Mesenchymal stem cell (in vitro differentiated cells and primary cell): ENCODE data around the gene ARMH1.
A peak's percentile ranks its signal among the peaks of the same experiment; 100 is the strongest.

Experiments used
- DNase-seq: peaks from one replicate; pipeline ENCODE4 v3.0.0-alpha.2; 2013
- H2AFZ ChIP-seq: one replicate; pipeline ENCODE4 v1.6.1; 2013; ENCODE audit warnings: low read depth, mild to moderate bottlenecking, control low read depth, inconsistent platforms, low read length, moderate library complexity
- H2AK5ac ChIP-seq: 2 replicates; pipeline ENCODE4 v1.6.1; 2013; ENCODE audit warnings: low read length, moderate library complexity, mild to moderate bottlenecking, inconsistent platforms; ENCODE audit not compliant: severe bottlenecking
- H2BK120ac ChIP-seq: one replicate; pipeline ENCODE4 v1.6.1; 2013; ENCODE audit warnings: low read depth, mild to moderate bottlenecking, inconsistent platforms, low read length, moderate library complexity
- H2BK12ac ChIP-seq, 2 experiments: one replicate each; pipeline ENCODE4 v1.6.1; 2013; ENCODE audit warnings: inconsistent platforms in 2 of 2, low read length in 2 of 2, mild to moderate bottlenecking in 2 of 2, moderate library complexity in 2 of 2, control low read depth in 1 of 2
- H2BK15ac ChIP-seq: one replicate; pipeline ENCODE4 v1.6.1; 2013; ENCODE audit warnings: mild to moderate bottlenecking, low read depth, inconsistent platforms; ENCODE audit not compliant: poor library complexity, severe bottlenecking
- H2BK5ac ChIP-seq: 2 replicates; pipeline ENCODE4 v1.6.1; 2013; ENCODE audit warnings: low read depth, mild to moderate bottlenecking, low read length, control low read depth, inconsistent platforms; ENCODE audit not compliant: poor library complexity, severe bottlenecking
- H3K14ac ChIP-seq, 2 experiments: one replicate each; pipeline ENCODE4 v1.6.1; 2013; ENCODE audit warnings: inconsistent platforms in 2 of 2, low read length in 2 of 2, control low read depth in 1 of 2, mild to moderate bottlenecking in 1 of 2, moderate library complexity in 1 of 2
- H3K18ac ChIP-seq, 2 experiments: one replicate each; pipeline ENCODE4 v1.6.1; 2013; ENCODE audit warnings: inconsistent platforms in 2 of 2, low read length in 2 of 2, control low read depth in 1 of 2, low read depth in 1 of 2, mild to moderate bottlenecking in 1 of 2
- H3K23ac ChIP-seq, 2 experiments: one replicate each; pipeline ENCODE4 v1.6.1; 2013; ENCODE audit warnings: inconsistent platforms in 2 of 2, low read length in 2 of 2, mild to moderate bottlenecking in 2 of 2, moderate library complexity in 2 of 2, control low read depth in 1 of 2
- H3K27ac ChIP-seq: 2 replicates; pipeline ENCODE4 v1.5.1; 2013; ENCODE audit warnings: mild to moderate bottlenecking, moderate library complexity, low read length, control low read depth, inconsistent platforms; ENCODE audit not compliant: poor library complexity, severe bottlenecking
- H3K27me3 ChIP-seq, 2 experiments: 2 replicates each; pipeline versions ENCODE4 v1.6.1 to v1.7.0; 2013; ENCODE audit warnings: low read length in 2 of 2, mild to moderate bottlenecking in 2 of 2, moderate library complexity in 2 of 2, control low read depth in 1 of 2, inconsistent platforms in 1 of 2; ENCODE audit not compliant: control insufficient read depth in 1 of 2, insufficient read depth in 1 of 2
- H3K36me3 ChIP-seq, 2 experiments: 2 replicates each; pipeline versions ENCODE4 v1.6.1 to v1.7.0; 2013; ENCODE audit warnings: low read length in 2 of 2, control low read depth in 1 of 2, inconsistent platforms in 1 of 2, low read depth in 1 of 2, mild to moderate bottlenecking in 1 of 2; ENCODE audit not compliant: insufficient read depth in 2 of 2, control insufficient read depth in 1 of 2
- H3K4ac ChIP-seq, 2 experiments: one replicate each; pipeline ENCODE4 v1.6.1; 2013; ENCODE audit warnings: inconsistent platforms in 2 of 2, low read length in 2 of 2, mild to moderate bottlenecking in 2 of 2, moderate library complexity in 2 of 2, control low read depth in 1 of 2, low read depth in 1 of 2
- H3K4me1 ChIP-seq: 2 replicates; pipeline ENCODE4 v1.6.1; 2013; ENCODE audit warnings: low read depth, low read length, control low read depth; ENCODE audit not compliant: control insufficient read depth, insufficient read depth
- H3K4me2 ChIP-seq: 2 replicates; pipeline ENCODE4 v1.6.1; 2013; ENCODE audit warnings: low read length, mild to moderate bottlenecking, inconsistent platforms; ENCODE audit not compliant: poor library complexity, severe bottlenecking
- H3K4me3 ChIP-seq, 2 experiments: 2 replicates each; pipeline versions ENCODE4 v1.5.1 to v1.7.0; 2013; ENCODE audit warnings: low read length in 2 of 2, mild to moderate bottlenecking in 2 of 2, control low read depth in 1 of 2, low read depth in 1 of 2; ENCODE audit not compliant: insufficient read depth in 1 of 2
- H3K79me1 ChIP-seq: replicated peaks from 2 replicates; pipeline ENCODE4 v1.6.1; 2013; ENCODE audit warnings: mild to moderate bottlenecking, control low read depth, low read length, inconsistent platforms; ENCODE audit not compliant: poor library complexity, severe bottlenecking
- H3K9ac ChIP-seq: 2 replicates; pipeline ENCODE4 v1.7.0; 2013; ENCODE audit warnings: mild to moderate bottlenecking, low read length, moderate library complexity
- H3K9me3 ChIP-seq: 2 replicates; pipeline ENCODE4 v1.7.0; 2013; ENCODE audit warnings: mild to moderate bottlenecking, low read length; ENCODE audit not compliant: control insufficient read depth
- H4K8ac ChIP-seq: one replicate; pipeline ENCODE4 v1.6.1; 2013; ENCODE audit warnings: inconsistent platforms, mild to moderate bottlenecking, low read length, moderate library complexity
- H4K91ac ChIP-seq: one replicate; pipeline ENCODE4 v1.6.1; 2013; ENCODE audit warnings: mild to moderate bottlenecking, low read length, inconsistent platforms
- WGBS: methylation state at CpG from one replicate; pipeline ENCODE4 v1.1.7; 2013; ENCODE audit warnings: mixed read lengths; 5-methylcytosine and 5-hydroxymethylcytosine counted together

The ARMH1 gene

DNA sequence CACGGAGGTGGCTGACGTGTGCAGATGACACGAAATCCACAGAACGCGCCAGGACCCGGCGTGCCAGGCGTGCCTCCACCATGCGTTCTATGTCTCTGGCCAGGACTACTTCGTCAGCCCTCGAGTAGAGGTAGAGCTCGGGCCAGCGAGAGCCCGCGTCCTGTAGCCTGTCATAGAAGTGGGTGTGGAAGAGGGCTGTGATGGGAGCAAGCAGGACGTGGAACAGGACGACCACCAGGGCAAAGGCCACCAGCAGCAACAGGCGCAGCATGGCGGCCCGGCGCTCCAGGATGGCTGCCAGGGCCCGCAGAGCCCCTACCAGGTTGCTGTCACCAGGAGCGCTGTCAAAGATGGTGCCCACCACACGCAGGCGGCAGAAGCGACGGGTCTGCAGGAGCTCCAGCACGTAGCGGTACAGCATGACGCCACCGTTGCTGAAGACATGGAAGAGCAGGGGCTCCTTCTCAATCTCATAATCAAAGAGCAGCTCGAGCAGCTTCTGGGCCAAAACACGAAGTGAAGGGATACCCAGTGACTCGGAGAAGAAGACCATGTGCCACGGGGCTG, 19.8 kb upstream of the ARMH1 start:
- H4K8ac ChIP-seq = no peak overlapping the region
- H3K9me3 ChIP-seq = no peaks in the 10 kb centered on the region
- H2BK120ac ChIP-seq = no peak overlapping the region
- H3K36me3 ChIP-seq = peaks cover 53 to 58% of the 10 kb centered on the region in 2 experiments
- no peak overlapping the region for H3K4ac ChIP-seq
- H3K23ac ChIP-seq = no peak overlapping the region
- DNase-seq = no peak
- H3K4me2 ChIP-seq = no peak overlapping the region
- H2BK12ac ChIP-seq = no peak overlapping the region
- H3K27me3 ChIP-seq = no peaks in the 10 kb centered on the region
- no peak overlapping the region for H3K27ac ChIP-seq
- H3K9ac ChIP-seq = no peak overlapping the region
- H2BK15ac ChIP-seq = no peak overlapping the region
- H3K79me1 ChIP-seq = peaks cover 2% of the 10 kb centered on the region
- H3K14ac ChIP-seq = no peak overlapping the region
- peaks cover 3% of the 10 kb centered on the region for H3K4me1 ChIP-seq
- no peak overlapping the region for H2AK5ac ChIP-seq
- 95% methylated on average over 35 of the region's 35 CpGs for WGBS
- H4K91ac ChIP-seq = no peak overlapping the region
- no peak overlapping the region for H2BK5ac ChIP-seq
- H3K4me3 ChIP-seq = no peak overlapping the region
- H2AFZ ChIP-seq = no peak overlapping the region
- H3K18ac ChIP-seq = no peak overlapping the region

- no peak overlapping the region for H2AK5ac ChIP-seq
- no peak overlapping the region for H3K23ac ChIP-seq
- H4K8ac ChIP-seq = no peak overlapping the region
- H3K14ac ChIP-seq = no peak overlapping the region
- no peaks in the 10 kb centered on the region for H3K9me3 ChIP-seq
- no peak overlapping the region for H3K4me2 ChIP-seq
- no peak overlapping the region for H3K27ac ChIP-seq
- no peak overlapping the region for H3K9ac ChIP-seq
- no peak overlapping the region for H2BK120ac ChIP-seq
- H3K79me1 ChIP-seq = no peaks in the 10 kb centered on the region
- no peak overlapping the region for H3K4me3 ChIP-seq
- H2BK12ac ChIP-seq = no peak overlapping the region
- H2BK15ac ChIP-seq = no peak overlapping the region
- no peak overlapping the region for H2BK5ac ChIP-seq
- H3K36me3 ChIP-seq = peaks cover 48 to 49% of the 10 kb centered on the region in 2 experiments
- H3K4me1 ChIP-seq = peaks cover 5% of the 10 kb centered on the region
- H3K4ac ChIP-seq = no peak overlapping the region
- H3K18ac ChIP-seq = no peak overlapping the region
- WGBS = 64% methylated on average over 5 of the region's 5 CpGs
- no peak overlapping the region for H4K91ac ChIP-seq
- DNase-seq = peak; percentile 25
- H2AFZ ChIP-seq = no peak overlapping the region
- H3K27me3 ChIP-seq = no peaks in the 10 kb centered on the region
Observed at GRCh38 chr1:44655609-44656008, 18.9 kb upstream of the ARMH1 start.

DNA sequence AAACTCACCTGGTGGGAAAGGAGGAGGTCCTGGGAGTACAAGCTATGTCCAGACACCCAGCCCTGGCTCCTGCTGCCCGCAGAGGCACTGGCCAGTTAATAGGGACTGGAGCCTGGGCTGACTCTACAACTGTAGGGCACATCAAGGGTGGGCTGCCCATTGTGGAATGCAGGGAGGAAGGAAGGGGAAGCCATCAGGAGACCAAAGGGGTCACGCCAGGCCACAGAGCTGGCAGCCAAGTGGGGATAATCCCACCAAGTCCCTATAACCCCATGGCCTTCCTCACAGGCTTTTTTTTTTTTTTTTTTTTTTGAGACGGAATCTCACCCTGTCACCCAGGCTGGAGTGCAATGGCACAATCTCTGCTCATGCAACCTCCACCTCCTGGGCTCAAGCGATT, 14.9 kb upstream of the ARMH1 start:
- DNase-seq = no peak
- Histone ChIP-seq H4K91ac (no peak overlapping the region), H2BK5ac (no peak overlapping the region), H3K27me3 (no peaks in the 10 kb centered on the region), H3K4me3 (no peak overlapping the region), H3K36me3 (peaks cover 21 to 23% of the 10 kb centered on the region in 2 experiments), H2AK5ac (no peak overlapping the region), H3K4me2 (no peak overlapping the region), H3K9ac (no peak overlapping the region), H2BK120ac (no peak overlapping the region), H3K9me3 (no peaks in the 10 kb centered on the region), H3K27ac (no peak overlapping the region), H2AFZ (no peak overlapping the region), H3K23ac (no peak overlapping the region), H3K79me1 (peaks cover 11% of the 10 kb centered on the region), H3K14ac (no peak overlapping the region), H3K4ac (no peak overlapping the region), H4K8ac (no peak overlapping the region), H3K4me1 (peaks cover 5% of the 10 kb centered on the region), H3K18ac (no peak overlapping the region), H2BK15ac (no peak overlapping the region), H2BK12ac (no peak overlapping the region)
- 97% methylated on average over 3 of the region's 4 CpGs for WGBS

DNA sequence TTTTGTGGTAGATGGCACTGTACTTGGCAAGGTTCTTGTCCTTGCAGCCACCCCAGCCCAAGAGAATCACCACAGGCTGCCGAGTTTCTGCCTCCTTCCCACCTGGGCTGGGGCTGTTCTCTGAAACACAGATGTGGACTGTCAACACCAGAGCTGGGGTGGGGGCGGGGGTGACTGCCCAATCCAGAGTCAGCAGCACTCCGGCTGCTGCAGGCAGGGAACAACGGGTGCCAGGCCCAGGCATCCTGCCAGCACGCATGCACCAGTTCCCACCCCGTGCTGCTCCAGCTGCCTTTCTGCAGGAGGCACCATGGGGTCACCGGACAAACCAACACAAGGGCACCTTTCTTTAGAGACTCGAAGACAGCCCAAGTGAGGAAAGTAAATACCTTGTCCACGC, 14.3 kb upstream of the ARMH1 start:
- WGBS = 89% methylated on average over 9 of the region's 9 CpGs

More for the DNA sequence above, 14.3 kb upstream of the ARMH1 start:
- H3K14ac ChIP-seq = peak overlapping the region in 1 of 2 experiments; percentile 59
- no peak overlapping the region for H2BK5ac ChIP-seq
- no peak overlapping the region for H2BK12ac ChIP-seq
- no peak overlapping the region for H3K18ac ChIP-seq
- peaks cover 15% of the 10 kb centered on the region for H3K79me1 ChIP-seq
- H2BK15ac ChIP-seq = no peak overlapping the region
- H3K9ac ChIP-seq = no peak overlapping the region
- H3K4me2 ChIP-seq = no peak overlapping the region
- H3K4me1 ChIP-seq = peaks cover 5% of the 10 kb centered on the region
- no peaks in the 10 kb centered on the region for H3K27me3 ChIP-seq
- H2AFZ ChIP-seq = no peak overlapping the region
- H4K8ac ChIP-seq = no peak overlapping the region
- H3K36me3 ChIP-seq = peaks cover 18 to 19% of the 10 kb centered on the region in 2 experiments
- H2AK5ac ChIP-seq = no peak overlapping the region
- no peak overlapping the region for H3K4me3 ChIP-seq
- no peak overlapping the region for H2BK120ac ChIP-seq
- H3K9me3 ChIP-seq = no peaks in the 10 kb centered on the region
- DNase-seq = no peak
- H3K23ac ChIP-seq = no peak overlapping the region
- H3K4ac ChIP-seq = no peak overlapping the region
- H3K27ac ChIP-seq = no peak overlapping the region
- H4K91ac ChIP-seq = no peak overlapping the region
